Stimulated activated CD4-positive, alpha-beta T cell treated with anti-CD3 and anti-CD28 coated beads, Interleukin-15, amount 100 ng/mL, for 24 hours (primary cell): ENCODE data around the gene CACNG5.

Experiments
- DNase-seq: peaks from one replicate; pipeline ENCODE4 v3.0.0-alpha.2; 2020

The CACNG5 gene

GRCh38 chr17:66910651-66911285 is 75.9 kb downstream of the CACNG5 start:
- no peak for DNase-seq

- no peak for DNase-seq
Measured at GRCh38 chr17:66915204-66915611, 80.3 kb downstream of the CACNG5 start.

GRCh38 chr17:66915792-66916191 is 80.9 kb downstream of the CACNG5 start:
- no peak for DNase-seq

GRCh38 chr17:66916946-66917345 is 82.0 kb downstream of the CACNG5 start:
- no peak for DNase-seq

- DNase-seq = no peak
Measured at GRCh38 chr17:66918896-66919295, 84.0 kb downstream of the CACNG5 start.

- no peak for DNase-seq
Measured at GRCh38 chr17:66920435-66920834, 85.5 kb downstream of the CACNG5 start.

- DNase-seq = no peak
Measured at GRCh38 chr17:66920950-66921349, 86.0 kb downstream of the CACNG5 start.

GRCh38 chr17:66923886-66924285 is 89.0 kb downstream of the CACNG5 start:
- DNase-seq = no peak

- no peak for DNase-seq
Measured at GRCh38 chr17:66925811-66926500, 91.0 kb downstream of the CACNG5 start.

- DNase-seq = no peak
Measured at GRCh38 chr17:66928949-66929348, 94.0 kb downstream of the CACNG5 start.

GRCh38 chr17:66929591-66929990 is 94.7 kb downstream of the CACNG5 start:
- no peak for DNase-seq

- no peak for DNase-seq
Measured at GRCh38 chr17:66930933-66931332, 96.0 kb downstream of the CACNG5 start.

- DNase-seq = no peak
Measured at GRCh38 chr17:66932311-66932710, 97.4 kb downstream of the CACNG5 start.

- no peak for DNase-seq
Measured at GRCh38 chr17:66934040-66934439, 99.1 kb downstream of the CACNG5 start.
